Fibroblast of mammary gland (primary cell): ENCODE data around the gene PLIN1.

ENCODE experiments used
- DNase-seq: peaks from one replicate; pipeline ENCODE4 v3.0.0-alpha.2; 2010; ENCODE audit warnings: low read depth
- H3K4me3 ChIP-seq: 2 replicates; pipeline ENCODE4 v1.5.1; 2011; ENCODE audit warnings: low read depth, mild to moderate bottlenecking, low read length, moderate library complexity; ENCODE audit not compliant: control insufficient read depth
- CTCF ChIP-seq: conservative IDR thresholded peaks from 2 replicates; pipeline ENCODE4 v1.5.1; 2011; ENCODE audit warnings: low read depth, low read length, inconsistent platforms; ENCODE audit not compliant: control insufficient read depth, insufficient read depth

Gene PLIN1

GRCh38 chr15:89621547-89621946 is 57.6 kb downstream of the PLIN1 start:
- no peak overlapping the region for H3K4me3 ChIP-seq
- DNase-seq = no peak
- no peak for TF ChIP-seq CTCF

- DNase-seq = no peak
- TF ChIP-seq CTCF = no peak
- no peak overlapping the region for H3K4me3 ChIP-seq
Observed at GRCh38 chr15:89616228-89616627, 62.9 kb downstream of the PLIN1 start.

- DNase-seq = no peak
- TF ChIP-seq CTCF = no peak
- H3K4me3 ChIP-seq = no peak overlapping the region
Observed at GRCh38 chr15:89615135-89615534, 64.0 kb downstream of the PLIN1 start.
